Trophoblast cell (in vitro differentiated cells and primary cell): Measurements from ENCODE around the gene AOPEP.
A peak's percentile ranks its signal among the peaks of the same experiment; 100 is the strongest.

Experiments used
- DNase-seq, 2 donors: peaks; one replicate each; pipeline ENCODE4 v3.0.0-alpha.2; 2016
- H2AFZ ChIP-seq: 2 replicates; pipeline ENCODE4 v1.6.1; 2013; ENCODE audit warnings: low read length, moderate library complexity, mild to moderate bottlenecking; ENCODE audit not compliant: insufficient read depth, poor library complexity
- H2AK5ac ChIP-seq: 2 replicates; pipeline ENCODE4 v1.6.1; 2013; ENCODE audit warnings: mild to moderate bottlenecking, low read length
- H2BK120ac ChIP-seq: 2 replicates; pipeline ENCODE4 v1.6.1; 2013; ENCODE audit warnings: low read length, mild to moderate bottlenecking, moderate library complexity; ENCODE audit not compliant: insufficient read depth, poor library complexity
- H2BK12ac ChIP-seq: 2 replicates; pipeline ENCODE4 v1.6.1; 2013; ENCODE audit warnings: mild to moderate bottlenecking, low read length, moderate library complexity
- H2BK5ac ChIP-seq: 2 replicates; pipeline ENCODE4 v1.6.1; 2013; ENCODE audit warnings: low read length, low read depth, moderate library complexity, mild to moderate bottlenecking; ENCODE audit not compliant: poor library complexity
- H3K14ac ChIP-seq: 2 replicates; pipeline ENCODE4 v1.6.1; 2013; ENCODE audit warnings: mild to moderate bottlenecking, low read length
- H3K18ac ChIP-seq: 2 replicates; pipeline ENCODE4 v1.6.1; 2013; ENCODE audit warnings: mild to moderate bottlenecking, low read length
- H3K23ac ChIP-seq: 2 replicates; pipeline ENCODE4 v1.6.1; 2013; ENCODE audit warnings: low read length
- H3K27ac ChIP-seq: 2 replicates; pipeline ENCODE4 v1.5.1; 2013; ENCODE audit warnings: low read depth, mild to moderate bottlenecking, inconsistent platforms, low read length, moderate library complexity
- H3K27me3 ChIP-seq: 2 replicates; pipeline ENCODE4 v1.6.1; 2013; ENCODE audit warnings: inconsistent platforms, mild to moderate bottlenecking, low read length, moderate library complexity; ENCODE audit not compliant: insufficient read depth
- H3K36me3 ChIP-seq, 2 experiments: 1 replicate in 1 of 2; 2 replicates in 1 of 2; pipeline ENCODE4 v1.6.1; 2013; ENCODE audit warnings: low read length in 2 of 2, mild to moderate bottlenecking in 2 of 2, moderate library complexity in 1 of 2; ENCODE audit not compliant: insufficient read depth in 2 of 2, control insufficient read depth in 1 of 2
- H3K4ac ChIP-seq: 2 replicates; pipeline ENCODE4 v1.6.1; 2013; ENCODE audit warnings: low read depth, mild to moderate bottlenecking, low read length, moderate library complexity
- H3K4me1 ChIP-seq, 2 experiments: 1 replicate in 1 of 2; 2 replicates in 1 of 2; pipeline ENCODE4 v1.6.1; 2013; ENCODE audit warnings: low read length in 2 of 2, mild to moderate bottlenecking in 2 of 2, moderate library complexity in 1 of 2; ENCODE audit not compliant: insufficient read depth in 2 of 2, control insufficient read depth in 1 of 2
- H3K4me2 ChIP-seq: 2 replicates; pipeline ENCODE4 v1.6.1; 2013; ENCODE audit warnings: inconsistent platforms, mild to moderate bottlenecking, low read length, moderate library complexity
- H3K4me3 ChIP-seq: 2 replicates; pipeline ENCODE4 v1.5.1; 2013; ENCODE audit warnings: mild to moderate bottlenecking, low read depth, low read length, inconsistent platforms
- H3K79me1 ChIP-seq: one replicate; pipeline ENCODE4 v1.6.1; 2013; ENCODE audit warnings: low read length
- H3K79me2 ChIP-seq: 2 replicates; pipeline ENCODE4 v1.6.1; 2013; ENCODE audit warnings: low read length, mild to moderate bottlenecking; ENCODE audit not compliant: control insufficient read depth, insufficient read depth, poor library complexity
- H3K9ac ChIP-seq: 2 replicates; pipeline ENCODE4 v1.6.1; 2013; ENCODE audit warnings: mild to moderate bottlenecking, low read length
- H3K9me3 ChIP-seq: 2 replicates; pipeline ENCODE4 v1.6.1; 2013; ENCODE audit warnings: low read depth, mild to moderate bottlenecking, control low read depth, inconsistent platforms, low read length; ENCODE audit not compliant: insufficient read depth
- H4K12ac ChIP-seq: 2 replicates; pipeline ENCODE4 v1.6.1; 2013; ENCODE audit warnings: low read depth, mild to moderate bottlenecking, low read length, moderate library complexity
- H4K8ac ChIP-seq: 2 replicates; pipeline ENCODE4 v1.6.1; 2013; ENCODE audit warnings: low read depth, mild to moderate bottlenecking, low read length, moderate library complexity
- H4K91ac ChIP-seq: one replicate; pipeline ENCODE4 v1.6.1; 2013; ENCODE audit warnings: low read depth, mild to moderate bottlenecking, low read length, moderate library complexity
- WGBS: extraction: QIAGEN DNeasy Blood & Tissue Kit; methylation state at CpG from one replicate; pipeline ENCODE4 v1.1.7; 2013; ENCODE audit warnings: missing lambda C conversion rate; ENCODE audit not compliant: insufficient read length, insufficient coverage; ENCODE audit errors: extremely low coverage; 5-methylcytosine and 5-hydroxymethylcytosine counted together

Gene AOPEP

DNA sequence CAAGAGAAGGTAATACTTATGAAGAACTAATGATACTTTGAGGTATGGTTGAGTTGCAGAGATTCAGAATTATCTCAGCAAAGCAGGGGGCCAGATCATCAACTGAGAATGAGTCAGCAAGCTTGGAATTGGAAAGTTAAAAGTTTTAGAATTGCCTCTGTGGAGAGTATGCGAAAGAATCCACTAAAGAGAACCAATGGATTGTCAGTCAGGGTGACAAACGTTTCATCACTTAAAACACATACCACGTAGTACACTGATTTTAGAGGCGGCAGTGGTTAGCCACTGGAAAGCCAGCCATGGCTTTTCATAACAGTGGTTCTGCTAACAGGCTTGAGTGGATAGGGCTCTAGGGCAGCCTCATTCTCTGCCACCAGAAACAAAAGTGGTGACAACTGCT is 30.7 kb downstream of the AOPEP start:
- Histone ChIP-seq H3K9me3 (no peaks in the 10 kb centered on the region), H3K23ac (no peak overlapping the region), H2BK5ac (no peak overlapping the region), H3K79me1 (no peaks in the 10 kb centered on the region), H2AFZ (no peak overlapping the region), H3K14ac (no peak overlapping the region), H4K12ac (no peak overlapping the region), H3K27me3 (no peaks in the 10 kb centered on the region), H3K4me3 (no peak overlapping the region), H3K4ac (no peak overlapping the region), H3K18ac (no peak overlapping the region), H4K8ac (no peak overlapping the region), H3K4me1 (no peaks in the 10 kb centered on the region), H4K91ac (no peak overlapping the region), H2BK12ac (no peak overlapping the region), H2AK5ac (no peak overlapping the region), H3K36me3 (peaks cover 2 to 5% of the 10 kb centered on the region in 2 experiments), H3K79me2 (no peaks in the 10 kb centered on the region), H3K4me2 (no peak overlapping the region), H3K9ac (no peak overlapping the region), H3K27ac (no peak overlapping the region), H2BK120ac (no peak overlapping the region)
- DNase-seq = peak; percentile 38 to 85
- WGBS = no CpG with 5 or more reads among the region's 4 CpGs

GRCh38 chr9:94758031-94758430 is 31.5 kb downstream of the AOPEP start:
- Histone ChIP-seq H2AFZ (no peak overlapping the region), H3K4me3 (no peak overlapping the region), H3K79me2 (no peaks in the 10 kb centered on the region), H3K4ac (no peak overlapping the region), H4K91ac (no peak overlapping the region), H3K23ac (no peak overlapping the region), H2BK12ac (no peak overlapping the region), H2BK5ac (no peak overlapping the region), H4K12ac (no peak overlapping the region), H3K4me1 (no peaks in the 10 kb centered on the region), H3K18ac (no peak overlapping the region), H3K27me3 (no peaks in the 10 kb centered on the region), H3K79me1 (no peaks in the 10 kb centered on the region), H2AK5ac (no peak overlapping the region), H3K36me3 (peaks cover 2 to 5% of the 10 kb centered on the region in 2 experiments), H3K9ac (no peak overlapping the region), H3K9me3 (no peaks in the 10 kb centered on the region), H3K4me2 (no peak overlapping the region), H4K8ac (no peak overlapping the region), H3K14ac (no peak overlapping the region), H2BK120ac (no peak overlapping the region), H3K27ac (no peak overlapping the region)
- no peak for DNase-seq
- no CpG with 5 or more reads among the region's 1 CpG for WGBS

DNA sequence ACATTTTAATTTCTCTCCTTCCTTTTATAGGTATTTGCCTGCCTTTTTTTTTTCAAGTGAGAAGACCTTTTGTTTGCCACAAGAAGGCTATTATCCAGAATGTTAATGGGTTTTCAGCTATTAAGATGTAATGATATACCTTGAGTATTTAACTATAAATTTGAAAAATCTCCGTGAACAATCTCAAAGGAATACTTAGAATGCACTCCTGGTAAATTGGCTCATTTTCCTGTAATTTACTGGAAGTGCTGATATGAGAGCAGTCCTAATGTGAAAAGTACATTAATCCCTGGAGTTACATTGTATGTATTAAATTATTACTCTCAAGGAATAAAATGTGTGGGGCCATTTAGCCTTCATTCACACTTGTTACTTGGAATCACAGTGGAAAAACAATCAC is 32.4 kb downstream of the AOPEP start:
- no peaks in the 10 kb centered on the region for H3K27me3 ChIP-seq
- H2BK5ac ChIP-seq = no peak overlapping the region
- no peak overlapping the region for H3K4me2 ChIP-seq
- no CpG with 5 or more reads among the region's 1 CpG for WGBS
- H3K36me3 ChIP-seq = peaks cover 2 to 5% of the 10 kb centered on the region in 2 experiments
- no peaks in the 10 kb centered on the region for H3K4me1 ChIP-seq
- H3K9ac ChIP-seq = no peak overlapping the region
- no peak overlapping the region for H4K8ac ChIP-seq
- no peak overlapping the region for H2AK5ac ChIP-seq
- no peaks in the 10 kb centered on the region for H3K79me1 ChIP-seq
- H3K27ac ChIP-seq = no peak overlapping the region
- H2AFZ ChIP-seq = no peak overlapping the region
- H2BK120ac ChIP-seq = no peak overlapping the region
- H3K79me2 ChIP-seq = no peaks in the 10 kb centered on the region
- no peak overlapping the region for H3K4me3 ChIP-seq
- peak in 1 of 2 donors; percentile 73 for DNase-seq
- no peak overlapping the region for H3K18ac ChIP-seq
- H4K91ac ChIP-seq = no peak overlapping the region
- H3K14ac ChIP-seq = no peak overlapping the region
- H4K12ac ChIP-seq = no peak overlapping the region
- no peak overlapping the region for H3K4ac ChIP-seq
- H3K23ac ChIP-seq = no peak overlapping the region
- no peaks in the 10 kb centered on the region for H3K9me3 ChIP-seq
- no peak overlapping the region for H2BK12ac ChIP-seq

- peaks cover 2 to 5% of the 10 kb centered on the region in 2 experiments for H3K36me3 ChIP-seq
- no CpG with 5 or more reads among the region's 7 CpGs for WGBS
These were observed 33.5 kb downstream of the AOPEP start for GRCh38 chr9:94760010-94760409.

More at GRCh38 chr9:94760010-94760409, 33.5 kb downstream of the AOPEP start:
- no peak overlapping the region for H3K4me2 ChIP-seq
- H4K91ac ChIP-seq = no peak overlapping the region
- H4K12ac ChIP-seq = no peak overlapping the region
- no peak overlapping the region for H3K9ac ChIP-seq
- peak in 1 of 2 donors; percentile 74 for DNase-seq
- H3K79me2 ChIP-seq = no peaks in the 10 kb centered on the region
- no peaks in the 10 kb centered on the region for H3K9me3 ChIP-seq
- H3K79me1 ChIP-seq = no peaks in the 10 kb centered on the region
- no peak overlapping the region for H3K23ac ChIP-seq
- no peak overlapping the region for H4K8ac ChIP-seq
- no peak overlapping the region for H2BK5ac ChIP-seq
- no peak overlapping the region for H2AFZ ChIP-seq
- H3K27ac ChIP-seq = no peak overlapping the region
- no peak overlapping the region for H2BK120ac ChIP-seq
- H3K4ac ChIP-seq = no peak overlapping the region
- H2AK5ac ChIP-seq = no peak overlapping the region
- H3K27me3 ChIP-seq = no peaks in the 10 kb centered on the region
- H3K4me3 ChIP-seq = no peak overlapping the region
- H3K14ac ChIP-seq = no peak overlapping the region
- H3K18ac ChIP-seq = no peak overlapping the region
- H2BK12ac ChIP-seq = no peak overlapping the region
- no peaks in the 10 kb centered on the region for H3K4me1 ChIP-seq
